ENCODE results near the gene HOMER2.
A peak's percentile ranks its signal among the peaks of the same experiment; 100 is the strongest.
"Not testable (repeated sequence)": the region's sequence is repeated elsewhere in the genome, so short reads cannot be mapped to it uniquely, and the experiment has no call there.

HOMER2 gene

GRCh38 chr15:82952158-82953081 lies at the start of gene HOMER2:
Gene HOMER2 (minus strand): TSS chr15:82952720. CDS start chr15:82952535, 185 bp downstream.
- peak within 1 kb of the TSS; percentile 78 for H3K4me3 ChIP-seq (ENCODE audit: low read depth, low read length)
- no peak for DNase-seq (ENCODE audit: low read depth)
- no peak for TF ChIP-seq CTCF (IDR thresholded peaks at IDR 0.05; ENCODE audit: control insufficient read depth, extremely low read depth, insufficient read depth)

GRCh38 chr15:83000672-83001031 lies 48.1 kb upstream of the HOMER2 start:
- not testable (repeated sequence) for H3K4me3 ChIP-seq (ENCODE audit: low read depth, low read length); DNase-seq (ENCODE audit: low read depth)

GRCh38 chr15:82999905-83000671 lies 47.6 kb upstream of the HOMER2 start:
- DNase-seq (ENCODE audit: low read depth) = peak; percentile 58
- H3K4me3 ChIP-seq (ENCODE audit: low read depth, low read length) = peak overlapping the region; percentile 47
- peak; percentile 66 for TF ChIP-seq CTCF (IDR thresholded peaks at IDR 0.05; ENCODE audit: control insufficient read depth, extremely low read depth, insufficient read depth)

GRCh38 chr15:82999426-82999825 lies 46.9 kb upstream of the HOMER2 start:
- H3K4me3 ChIP-seq (ENCODE audit: low read depth, low read length) = no peak overlapping the region
- no peak for DNase-seq (ENCODE audit: low read depth)
- TF ChIP-seq CTCF (IDR thresholded peaks at IDR 0.05; ENCODE audit: control insufficient read depth, extremely low read depth, insufficient read depth) = no peak

GRCh38 chr15:82995938-82996337 lies 43.4 kb upstream of the HOMER2 start:
- no peak for DNase-seq (ENCODE audit: low read depth)
- no peak for TF ChIP-seq CTCF (IDR thresholded peaks at IDR 0.05; ENCODE audit: control insufficient read depth, extremely low read depth, insufficient read depth)
- no peak overlapping the region for H3K4me3 ChIP-seq (ENCODE audit: low read depth, low read length)

- no peak for DNase-seq (ENCODE audit: low read depth)
- H3K4me3 ChIP-seq (ENCODE audit: low read depth, low read length) = no peak overlapping the region
- no peak for TF ChIP-seq CTCF (IDR thresholded peaks at IDR 0.05; ENCODE audit: control insufficient read depth, extremely low read depth, insufficient read depth)
These were observed 42.6 kb upstream of the HOMER2 start for GRCh38 chr15:82995076-82995475.

GRCh38 chr15:82993144-82993543 lies 40.6 kb upstream of the HOMER2 start:
- no peak overlapping the region for H3K4me3 ChIP-seq (ENCODE audit: low read depth, low read length)
- no peak for TF ChIP-seq CTCF (IDR thresholded peaks at IDR 0.05; ENCODE audit: control insufficient read depth, extremely low read depth, insufficient read depth)
- DNase-seq (ENCODE audit: low read depth) = no peak
